HL-60 (cell line): ENCODE results near the gene TTLL11.

Experiments
- DNase-seq, 2 experiments: peaks; one replicate each; pipeline ENCODE4 v3.0.0-alpha.2; 2010 to 2020; ENCODE audit warnings: low read depth in 1 of 2, low spot score in 1 of 2
- H3K27ac ChIP-seq: fragments of 250-450 bp; sonication (Bioruptor Pico); replicated peaks from 2 replicates; pipeline ENCODE4 v1.5.1; 2020; ENCODE audit warnings: mild to moderate bottlenecking, moderate library complexity
- H3K27me3 ChIP-seq: fragments of 250-450 bp; sonication (Bioruptor Pico); 2 replicates; pipeline ENCODE4 v1.5.1; 2021; ENCODE audit warnings: mild to moderate bottlenecking, moderate library complexity; ENCODE audit not compliant: insufficient read depth, poor library complexity, severe bottlenecking
- H3K4me3 ChIP-seq: replicated peaks from 2 replicates; pipeline ENCODE4 v1.5.1; 2011; ENCODE audit warnings: mild to moderate bottlenecking, control low read depth, low read length; ENCODE audit not compliant: insufficient read depth
- GABPA ChIP-seq: IDR thresholded peaks from 2 replicates; pipeline ENCODE4 v1.6.1; 2012; ENCODE audit warnings: low read depth
- POLR2AphosphoS5 ChIP-seq: IDR thresholded peaks from 2 replicates; pipeline ENCODE4 v1.6.1; 2012; ENCODE audit warnings: low read depth
- SPI1 ChIP-seq: IDR thresholded peaks from 2 replicates; pipeline ENCODE4 v1.6.1; 2012; ENCODE audit warnings: low read depth, mild to moderate bottlenecking, borderline replicate concordance
- TF ChIP-seq, protein P1 (sequence below): IDR thresholded peaks from one replicate; pipeline ENCODE4 v1.5.1; 2011; ENCODE audit warnings: low read length, control low read depth, inconsistent platforms; ENCODE audit not compliant: insufficient read depth
- TF ChIP-seq, protein P2 (sequence below): IDR thresholded peaks from 2 replicates; pipeline ENCODE4 v1.6.1; 2012; ENCODE audit warnings: low read depth; ENCODE audit not compliant: insufficient replicate concordance

Gene TTLL11

DNA sequence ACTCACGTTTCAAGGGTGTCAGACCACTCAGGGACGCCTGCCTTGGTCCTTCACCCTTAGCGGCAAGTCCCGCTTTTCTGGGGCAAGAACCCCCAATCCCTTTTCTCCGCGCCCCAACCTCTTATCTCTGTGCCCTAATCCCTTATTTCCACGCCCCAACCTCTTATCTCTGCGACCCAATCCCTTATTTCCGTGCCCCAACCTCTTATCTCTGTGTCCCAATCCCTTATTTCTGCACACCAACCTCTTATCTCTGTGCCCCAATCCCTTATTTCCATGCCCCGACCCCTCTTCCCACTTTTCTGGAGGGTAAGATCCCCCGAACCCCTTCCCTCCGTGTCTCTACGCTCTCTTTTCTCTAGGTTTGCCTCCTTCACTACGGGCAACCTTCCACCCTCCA, 302.3 kb downstream of the TTLL11 start:
- TF ChIP-seq GABPA (no peak), SPI1 (no peak)
- TF ChIP-seq, protein P1, sequence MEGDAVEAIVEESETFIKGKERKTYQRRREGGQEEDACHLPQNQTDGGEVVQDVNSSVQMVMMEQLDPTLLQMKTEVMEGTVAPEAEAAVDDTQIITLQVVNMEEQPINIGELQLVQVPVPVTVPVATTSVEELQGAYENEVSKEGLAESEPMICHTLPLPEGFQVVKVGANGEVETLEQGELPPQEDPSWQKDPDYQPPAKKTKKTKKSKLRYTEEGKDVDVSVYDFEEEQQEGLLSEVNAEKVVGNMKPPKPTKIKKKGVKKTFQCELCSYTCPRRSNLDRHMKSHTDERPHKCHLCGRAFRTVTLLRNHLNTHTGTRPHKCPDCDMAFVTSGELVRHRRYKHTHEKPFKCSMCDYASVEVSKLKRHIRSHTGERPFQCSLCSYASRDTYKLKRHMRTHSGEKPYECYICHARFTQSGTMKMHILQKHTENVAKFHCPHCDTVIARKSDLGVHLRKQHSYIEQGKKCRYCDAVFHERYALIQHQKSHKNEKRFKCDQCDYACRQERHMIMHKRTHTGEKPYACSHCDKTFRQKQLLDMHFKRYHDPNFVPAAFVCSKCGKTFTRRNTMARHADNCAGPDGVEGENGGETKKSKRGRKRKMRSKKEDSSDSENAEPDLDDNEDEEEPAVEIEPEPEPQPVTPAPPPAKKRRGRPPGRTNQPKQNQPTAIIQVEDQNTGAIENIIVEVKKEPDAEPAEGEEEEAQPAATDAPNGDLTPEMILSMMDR, result no peak
- Histone ChIP-seq H3K27me3 (no peaks in the 10 kb centered on the region), H3K27ac (no peak overlapping the region), H3K4me3 (no peak overlapping the region)
- DNase-seq, result no peak

DNA sequence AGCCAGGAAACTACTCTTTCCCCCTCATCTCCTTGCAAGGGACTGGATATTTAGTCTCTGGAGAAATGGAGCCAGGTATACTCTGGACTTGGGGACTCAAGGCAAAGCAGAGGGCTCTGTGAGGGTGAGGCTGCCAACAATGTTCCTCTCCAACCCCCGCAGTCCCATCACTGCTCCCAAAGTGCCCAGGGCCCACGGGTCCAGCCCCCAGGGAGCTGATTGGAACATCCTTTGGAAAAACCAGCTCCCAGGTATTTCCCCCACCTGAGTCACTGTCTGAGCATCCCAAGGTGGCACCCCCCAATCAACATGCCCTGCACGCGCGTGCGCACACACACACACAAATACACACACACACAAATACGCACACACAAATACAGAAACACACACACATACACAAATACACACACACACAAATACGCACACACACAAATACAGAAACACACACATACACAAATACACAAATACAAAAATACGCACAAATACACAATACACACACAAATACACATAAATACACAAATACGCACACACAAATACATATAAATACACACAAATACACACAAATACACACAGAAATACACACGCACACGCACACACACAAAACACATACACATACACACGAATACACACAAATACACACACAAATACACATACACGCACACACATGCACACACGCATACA, 304.3 kb downstream of the TTLL11 start:
- Histone ChIP-seq H3K4me3 (no peak overlapping the region), H3K27me3 (no peaks in the 10 kb centered on the region), H3K27ac (no peak overlapping the region)
- DNase-seq, result no peak
- TF ChIP-seq, protein P2, sequence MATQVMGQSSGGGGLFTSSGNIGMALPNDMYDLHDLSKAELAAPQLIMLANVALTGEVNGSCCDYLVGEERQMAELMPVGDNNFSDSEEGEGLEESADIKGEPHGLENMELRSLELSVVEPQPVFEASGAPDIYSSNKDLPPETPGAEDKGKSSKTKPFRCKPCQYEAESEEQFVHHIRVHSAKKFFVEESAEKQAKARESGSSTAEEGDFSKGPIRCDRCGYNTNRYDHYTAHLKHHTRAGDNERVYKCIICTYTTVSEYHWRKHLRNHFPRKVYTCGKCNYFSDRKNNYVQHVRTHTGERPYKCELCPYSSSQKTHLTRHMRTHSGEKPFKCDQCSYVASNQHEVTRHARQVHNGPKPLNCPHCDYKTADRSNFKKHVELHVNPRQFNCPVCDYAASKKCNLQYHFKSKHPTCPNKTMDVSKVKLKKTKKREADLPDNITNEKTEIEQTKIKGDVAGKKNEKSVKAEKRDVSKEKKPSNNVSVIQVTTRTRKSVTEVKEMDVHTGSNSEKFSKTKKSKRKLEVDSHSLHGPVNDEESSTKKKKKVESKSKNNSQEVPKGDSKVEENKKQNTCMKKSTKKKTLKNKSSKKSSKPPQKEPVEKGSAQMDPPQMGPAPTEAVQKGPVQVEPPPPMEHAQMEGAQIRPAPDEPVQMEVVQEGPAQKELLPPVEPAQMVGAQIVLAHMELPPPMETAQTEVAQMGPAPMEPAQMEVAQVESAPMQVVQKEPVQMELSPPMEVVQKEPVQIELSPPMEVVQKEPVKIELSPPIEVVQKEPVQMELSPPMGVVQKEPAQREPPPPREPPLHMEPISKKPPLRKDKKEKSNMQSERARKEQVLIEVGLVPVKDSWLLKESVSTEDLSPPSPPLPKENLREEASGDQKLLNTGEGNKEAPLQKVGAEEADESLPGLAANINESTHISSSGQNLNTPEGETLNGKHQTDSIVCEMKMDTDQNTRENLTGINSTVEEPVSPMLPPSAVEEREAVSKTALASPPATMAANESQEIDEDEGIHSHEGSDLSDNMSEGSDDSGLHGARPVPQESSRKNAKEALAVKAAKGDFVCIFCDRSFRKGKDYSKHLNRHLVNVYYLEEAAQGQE, result no peak
- TF ChIP-seq POLR2AphosphoS5, result no peak
- TF ChIP-seq SPI1, result no peak
- no peak for TF ChIP-seq GABPA
- TF ChIP-seq, protein P1, result no peak

DNA sequence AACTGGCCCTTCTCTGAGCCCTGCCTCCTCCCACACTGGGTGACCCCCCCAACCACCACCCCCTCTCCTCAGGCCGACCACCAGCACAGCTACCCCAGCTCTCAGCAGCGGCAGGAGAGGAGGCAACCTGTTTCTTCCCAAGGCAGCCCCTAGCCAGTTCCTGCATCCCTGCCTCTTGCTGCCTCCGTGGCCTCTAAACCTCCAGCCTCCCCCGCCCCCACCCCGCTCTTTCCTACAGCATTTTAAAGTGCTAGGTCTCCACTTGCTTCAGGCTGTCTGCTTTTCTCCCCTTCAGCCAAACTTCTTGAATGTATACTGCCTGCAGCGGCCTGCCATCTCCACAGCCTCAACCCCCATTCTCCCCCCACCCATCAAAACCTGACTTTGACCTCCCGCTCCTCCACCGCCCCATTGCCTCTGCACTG, 306.1 kb downstream of the TTLL11 start:
- Histone ChIP-seq H3K27me3 (no peaks in the 10 kb centered on the region), H3K4me3 (no peak overlapping the region), H3K27ac (no peak overlapping the region)
- TF ChIP-seq SPI1, result no peak
- no peak for TF ChIP-seq POLR2AphosphoS5
- TF ChIP-seq, protein P2, result no peak
- TF ChIP-seq GABPA, result no peak
- TF ChIP-seq, protein P1, result no peak
- DNase-seq, result no peak

DNA sequence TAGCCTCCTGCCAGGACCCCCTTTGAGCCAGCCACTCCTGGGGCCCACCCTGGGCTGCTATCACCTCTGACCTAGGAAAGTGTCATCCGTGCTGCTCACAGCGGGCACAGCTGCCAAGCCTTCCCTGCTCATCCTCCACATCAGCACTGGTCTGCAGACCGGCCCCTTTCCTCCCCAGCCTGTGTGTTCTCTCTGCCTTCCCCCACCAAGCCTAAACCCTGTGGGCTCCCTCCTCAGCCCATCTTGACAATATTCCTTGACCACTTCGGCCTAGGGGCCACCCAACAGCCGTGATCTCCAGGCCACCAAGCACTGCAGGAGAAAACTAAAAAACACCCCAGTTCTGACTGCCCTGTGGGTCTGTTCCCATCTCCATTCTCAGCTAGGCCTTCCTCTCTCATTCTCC, 306.6 kb downstream of the TTLL11 start:
- Histone ChIP-seq H3K27me3 (no peaks in the 10 kb centered on the region), H3K4me3 (no peak overlapping the region), H3K27ac (no peak overlapping the region)
- TF ChIP-seq, protein P2, result no peak
- TF ChIP-seq SPI1 (no peak), POLR2AphosphoS5 (no peak), GABPA (no peak)
- TF ChIP-seq, protein P1, result no peak
- DNase-seq, result no peak
